Transverse colon (tissue), 4 donors: ENCODE results near the gene ZFP42. TPM values are rescaled to one million over a fixed set of nuclear protein-coding genes. Genes with fewer than 3 reads are reported as not detected.

Source experiments
- DNase-seq: peaks from one replicate; pipeline ENCODE4 v3.0.0-alpha.2; 2019
- H3K27ac ChIP-seq, 4 donors: fragments of 200-600 bp; sonication (generic); 2 replicates each; pipeline ENCODE4 v1.5.1; 2016 to 2018; ENCODE audit warnings: inconsistent platforms in 4 of 4
- H3K27me3 ChIP-seq: fragments of 200-600 bp; sonication (generic); 2 replicates; pipeline ENCODE4 v1.5.1; 2017; ENCODE audit warnings: inconsistent platforms
- H3K36me3 ChIP-seq, 4 donors: fragments of 200-600 bp; sonication (generic); 2 replicates each; pipeline ENCODE4 v1.5.1; 2017 to 2019; ENCODE audit warnings: inconsistent platforms in 4 of 4
- H3K4me1 ChIP-seq, 4 donors: fragments of 200-600 bp; sonication (generic); 2 replicates each; pipeline ENCODE4 v1.5.1; 2017 to 2020; ENCODE audit warnings: inconsistent platforms in 4 of 4
- H3K4me3 ChIP-seq, 4 donors: fragments of 200-600 bp; sonication (generic); 1 replicate in 1 of 4; 2 replicates in 3 of 4; pipeline versions ENCODE4 v1.5.1 to v1.6.1; 2017 to 2019; ENCODE audit warnings: inconsistent platforms in 4 of 4
- H3K9me3 ChIP-seq, 2 donors: fragments of 200-600 bp; sonication (generic); 2 replicates each; pipeline ENCODE4 v1.5.1; 2017 to 2019; ENCODE audit warnings: inconsistent platforms in 2 of 2
- CTCF ChIP-seq, 5 experiments: fragments of 200-600 bp in 3 of 5; fragments of 450-650 bp in 2 of 5; sonication (generic) in 3 of 5; IDR thresholded peaks; 1 replicate in 2 of 5; 2 replicates in 3 of 5; pipeline ENCODE4 v1.5.1; 2016 to 2017; ENCODE audit warnings: antibody characterized with exemption in 5 of 5, inconsistent platforms in 3 of 5, mild to moderate bottlenecking in 2 of 5, moderate library complexity in 1 of 5
- EP300 ChIP-seq: sonication (generic); formaldehyde crosslinking; IDR thresholded peaks from one replicate; pipeline ENCODE4 v1.6.1; 2017; ENCODE audit warnings: antibody characterized with exemption, low read depth
- POLR2A ChIP-seq: fragments of 450-650 bp; IDR thresholded peaks from one replicate; pipeline ENCODE4 v1.6.1; 2016; ENCODE audit warnings: antibody characterized with exemption, mild to moderate bottlenecking, moderate library complexity
- POLR2AphosphoS5 ChIP-seq, 3 donors: sonication (generic); formaldehyde crosslinking; IDR thresholded peaks; one replicate each; pipeline ENCODE4 v1.6.1; 2016; ENCODE audit warnings: antibody characterized with exemption in 3 of 3
- WGBS, 2 donors: methylation state at CpG; one replicate each; pipeline ENCODE4 v1.1.5; 2018; ENCODE audit warnings: low coverage in 1 of 2; 5-methylcytosine and 5-hydroxymethylcytosine counted together
- in situ Hi-C, 4 donors: fragments of 200-750 bp; cut with MboI; loops; one replicate each; pipeline versions ENCODE4 v1.15.0 to v1.15.1; 2017; ENCODE audit warnings: low sequenced_read_pairs in 3 of 4, low pct_ligation_motif_present in 1 of 4, low pct_unique_long_range_greater_than_20kb in 1 of 4
- intact Hi-C: fragments of 100-400 bp; cut with DNase I; formaldehyde crosslinking; loops from one replicate; pipeline ENCODE4 v1.15.1; 2023; ENCODE audit warnings: low total_unique reads
- total RNA-seq, 4 donors: library from RNA; depleted of rRNA; stranded (reverse); fragments of >200 nt; gene quantifications; one replicate each; pipeline ENCODE4 v1.1.0, GENCODE V29; 2016

ZFP42 gene
- total RNA-seq, 4 donors from 2014 or later = not detected

GRCh38 chr4:188005561-188005960 is 10.0 kb downstream of the ZFP42 start:
- H3K9me3 ChIP-seq = no peaks in the 10 kb centered on the region
- DNase-seq = no peak
- H3K4me1 ChIP-seq = no peaks in the 10 kb centered on the region
- WGBS, 2 donors = 53 to 71% methylated on average over 3 of the region's 3 CpGs
- no peaks in the 10 kb centered on the region for H3K36me3 ChIP-seq
- no peak overlapping the region for H3K4me3 ChIP-seq
- TF ChIP-seq EP300 = no peak
- in situ Hi-C loops = no loop called here
- H3K27ac ChIP-seq = no peak overlapping the region
- intact Hi-C loops = no loop called here
- H3K27me3 ChIP-seq = no peaks in the 10 kb centered on the region

- WGBS, 2 donors = 55 to 95% methylated on average over 2 to 5 of the region's 5 CpGs
- H3K4me3 ChIP-seq = no peak overlapping the region
- no peak for DNase-seq
- in situ Hi-C loops (no loop called here), intact Hi-C loops (no loop called here)
- H3K9me3 ChIP-seq = no peaks in the 10 kb centered on the region
- no peak overlapping the region for H3K27ac ChIP-seq
- H3K4me1 ChIP-seq = no peaks in the 10 kb centered on the region
- no peaks in the 10 kb centered on the region for H3K36me3 ChIP-seq
- TF ChIP-seq EP300 = no peak
- no peak for TF ChIP-seq CTCF (IDR thresholded peaks at IDR 0.05)
- no peak for TF ChIP-seq POLR2A
- no peak for TF ChIP-seq POLR2AphosphoS5 (IDR thresholded peaks at IDR 0.05)
- no peaks in the 10 kb centered on the region for H3K27me3 ChIP-seq
Measured at GRCh38 chr4:188006285-188006848, 10.8 kb downstream of the ZFP42 start.

GRCh38 chr4:188008377-188008776 is 12.8 kb downstream of the ZFP42 start:
- no peaks in the 10 kb centered on the region for H3K4me1 ChIP-seq
- intact Hi-C loops = no loop called here
- in situ Hi-C loops = no loop called here
- no peaks in the 10 kb centered on the region for H3K9me3 ChIP-seq
- H3K27me3 ChIP-seq = no peaks in the 10 kb centered on the region
- no peak for DNase-seq
- 46 to 54% methylated on average over 7 to 8 of the region's 8 CpGs for WGBS, 2 donors
- no peak overlapping the region for H3K27ac ChIP-seq
- H3K36me3 ChIP-seq = no peaks in the 10 kb centered on the region
- TF ChIP-seq POLR2AphosphoS5 (IDR thresholded peaks at IDR 0.05) (no peak), CTCF (IDR thresholded peaks at IDR 0.05) (no peak), EP300 (no peak), POLR2A (no peak)
- H3K4me3 ChIP-seq = no peak overlapping the region

GRCh38 chr4:188012426-188012945 is 16.9 kb downstream of the ZFP42 start:
- TF ChIP-seq POLR2AphosphoS5 (IDR thresholded peaks at IDR 0.05) (no peak), POLR2A (no peak), EP300 (no peak), CTCF (IDR thresholded peaks at IDR 0.05) (no peak)
- DNase-seq = no peak
- Histone ChIP-seq H3K36me3 (no peaks in the 10 kb centered on the region), H3K27ac (no peak overlapping the region), H3K4me3 (no peak overlapping the region), H3K4me1 (peaks cover 0 to 10% (median 3%) of the 10 kb centered on the region in 4 donors), H3K9me3 (no peaks in the 10 kb centered on the region), H3K27me3 (no peaks in the 10 kb centered on the region)
- 94 to 96% methylated on average over 5 to 7 of the region's 7 CpGs for WGBS, 2 donors
- intact Hi-C loops = no loop called here
- in situ Hi-C loops = no loop called here
